ENCODE results near the gene SPEN. TPM values are rescaled to one million over a fixed set of nuclear protein-coding genes. Genes with fewer than 3 reads are reported as not detected.

Gene SPEN
- polyA plus RNA-seq, 1 donor (not counting 4 experiments of a cell fraction or from before 2014, with no cell fraction given) = 8.9 TPM

DNA sequence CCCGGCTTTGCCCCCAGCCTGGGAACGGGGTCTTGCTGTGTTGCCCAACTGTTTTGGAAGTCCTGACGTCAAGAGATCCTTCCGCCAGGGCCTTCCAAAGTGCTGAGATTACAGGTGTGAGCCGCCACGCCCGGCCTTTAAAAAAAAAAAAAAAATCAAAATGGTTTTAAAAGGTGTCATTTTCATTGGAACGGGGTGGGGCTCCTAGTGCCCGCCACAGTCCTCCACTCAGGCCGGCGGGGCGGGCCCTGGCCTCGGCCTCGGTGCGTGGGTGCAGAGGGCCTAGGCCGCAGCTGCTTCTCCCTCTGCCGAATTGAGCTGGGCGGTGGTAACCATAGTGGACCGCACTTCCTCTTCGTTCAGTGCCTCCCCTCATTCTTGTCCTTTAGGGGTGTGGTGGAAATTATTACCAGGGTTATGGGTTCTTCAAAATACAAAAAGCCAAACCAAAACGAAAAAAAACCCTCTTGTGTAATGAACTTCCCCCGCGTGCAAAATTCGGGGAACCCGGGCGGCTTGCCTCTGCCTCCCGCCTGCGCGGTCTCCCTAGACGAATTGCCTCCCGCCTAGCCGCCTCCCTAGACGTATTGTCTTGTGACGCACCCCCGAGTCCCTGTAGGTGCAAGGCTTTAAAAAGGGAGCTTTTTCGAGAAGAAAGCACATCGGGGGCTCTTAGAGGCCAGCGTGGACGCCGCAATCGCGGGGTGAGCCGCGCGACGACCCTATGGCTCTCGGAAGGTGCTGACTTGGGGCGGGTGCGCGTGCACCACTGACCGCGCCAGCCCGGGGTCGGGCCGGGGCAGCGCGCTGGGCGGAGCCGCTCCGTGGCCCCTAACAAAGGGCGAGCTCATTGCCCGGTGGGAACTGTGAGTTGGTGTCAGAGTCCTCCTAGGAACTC, 10.5 kb upstream of the SPEN start:
- H3K4me2 ChIP-seq (ENCODE audit: control insufficient read depth, extremely low read depth, insufficient read depth, low read depth, low read length) = no peak overlapping the region
- no peak overlapping the region for H3K27ac ChIP-seq (ENCODE audit: control insufficient read depth, insufficient read depth, low read length)
- no peaks in the 10 kb centered on the region for H3K27me3 ChIP-seq (ENCODE audit: control insufficient read depth, extremely low read depth, insufficient read depth, low read length)
- H3K9me1 ChIP-seq (ENCODE audit: control insufficient read depth, extremely low read depth, insufficient read depth, low read length) = no peaks in the 10 kb centered on the region
- DNase-seq (ENCODE audit: low read depth, low spot score) (no peak), FAIRE-seq (no peak)
- H3K4me1 ChIP-seq (ENCODE audit: control insufficient read depth, extremely low read depth, insufficient read depth, low read length) = peaks cover 14% of the 10 kb centered on the region
- no peaks in the 10 kb centered on the region for H3K36me3 ChIP-seq (ENCODE audit: control insufficient read depth in 2 of 2, extremely low read depth in 1 of 2, insufficient read depth in 2 of 2, low read length in 2 of 2)
- no peak overlapping the region for H3K4me3 ChIP-seq (ENCODE audit: control insufficient read depth in 2 of 3, extremely low read depth in 1 of 3, insufficient read depth in 2 of 3, low read depth in 1 of 3, low read length in 3 of 3)
- no peaks in the 10 kb centered on the region for H3K9me3 ChIP-seq (ENCODE audit: control insufficient read depth, low read depth, low read length)
- TF ChIP-seq CTCF (optimal IDR thresholded peaks at IDR 0.05 in 1 of 3, IDR thresholded peaks at IDR 0.05 in 1 of 3, conservative IDR thresholded peaks at IDR 0.05 in 1 of 3; ENCODE audit: extremely low read depth in 1 of 3, insufficient read depth in 2 of 3, low read length in 3 of 3) (no peak), EZH2 (IDR thresholded peaks at IDR 0.05; ENCODE audit: low read length) (no peak)
- no peaks in the 10 kb centered on the region for H3K79me2 ChIP-seq (ENCODE audit: control insufficient read depth, insufficient read depth, low read length)
- no peaks in the 10 kb centered on the region for H4K20me1 ChIP-seq (ENCODE audit: control insufficient read depth, extremely low read depth, insufficient read depth, low read length)
- H3K9ac ChIP-seq (ENCODE audit: control insufficient read depth, extremely low read depth, insufficient read depth, low read length) = no peak overlapping the region
- H2AFZ ChIP-seq (ENCODE audit: control insufficient read depth, low read length) = no peak overlapping the region
- dilution Hi-C loops (cut with MboI; ENCODE audit: extremely low pct_ligation_motif_present, low sequenced_read_pairs) = no loop called here

- no peak overlapping the region for H3K27ac ChIP-seq (ENCODE audit: control insufficient read depth, insufficient read depth, low read length)
- DNase-seq (ENCODE audit: low read depth, low spot score) (no peak), FAIRE-seq (no peak)
- no peaks in the 10 kb centered on the region for H3K27me3 ChIP-seq (ENCODE audit: control insufficient read depth, extremely low read depth, insufficient read depth, low read length)
- H3K9ac ChIP-seq (ENCODE audit: control insufficient read depth, extremely low read depth, insufficient read depth, low read length) = no peak overlapping the region
- no peaks in the 10 kb centered on the region for H3K9me3 ChIP-seq (ENCODE audit: control insufficient read depth, low read depth, low read length)
- no peak overlapping the region for H3K4me2 ChIP-seq (ENCODE audit: control insufficient read depth, extremely low read depth, insufficient read depth, low read depth, low read length)
- H3K4me3 ChIP-seq (ENCODE audit: control insufficient read depth in 2 of 3, extremely low read depth in 1 of 3, insufficient read depth in 2 of 3, low read depth in 1 of 3, low read length in 3 of 3) = no peak overlapping the region
- H4K20me1 ChIP-seq (ENCODE audit: control insufficient read depth, extremely low read depth, insufficient read depth, low read length) = no peaks in the 10 kb centered on the region
- H3K9me1 ChIP-seq (ENCODE audit: control insufficient read depth, extremely low read depth, insufficient read depth, low read length) = no peaks in the 10 kb centered on the region
- H3K36me3 ChIP-seq (ENCODE audit: control insufficient read depth in 2 of 2, extremely low read depth in 1 of 2, insufficient read depth in 2 of 2, low read length in 2 of 2) = no peaks in the 10 kb centered on the region
- no peak for TF ChIP-seq EZH2 (IDR thresholded peaks at IDR 0.05; ENCODE audit: low read length)
- no peak for TF ChIP-seq CTCF (optimal IDR thresholded peaks at IDR 0.05 in 1 of 3, IDR thresholded peaks at IDR 0.05 in 1 of 3, conservative IDR thresholded peaks at IDR 0.05 in 1 of 3; ENCODE audit: extremely low read depth in 1 of 3, insufficient read depth in 2 of 3, low read length in 3 of 3)
- dilution Hi-C loops (cut with MboI; ENCODE audit: extremely low pct_ligation_motif_present, low sequenced_read_pairs) = no loop called here
- H3K79me2 ChIP-seq (ENCODE audit: control insufficient read depth, insufficient read depth, low read length) = no peaks in the 10 kb centered on the region
- peaks cover 5% of the 10 kb centered on the region for H3K4me1 ChIP-seq (ENCODE audit: control insufficient read depth, extremely low read depth, insufficient read depth, low read length)
- no peak overlapping the region for H2AFZ ChIP-seq (ENCODE audit: control insufficient read depth, low read length)
Measured at GRCh38 chr1:15837931-15838330, 9.6 kb upstream of the SPEN start.

Measured in keratinocyte (primary cell).